SK-N-SH treated with all-trans-retinoic acid at 6 μM for 48 hours (cell line): ENCODE measurements around the gene SP1.
"Not testable (repeated sequence)": the region's sequence is repeated elsewhere in the genome, so short reads cannot be mapped to it uniquely, and the experiment has no call there.

Source experiments
- ATAC-seq: fragments of 200-7000 bp; cut with Tn5 transposase; 3 replicates; pipeline ENCODE4 v1.9.1; 2020; ENCODE audit warnings: mild to moderate bottlenecking, moderate library complexity
- ARNTL ChIP-seq: fragments of 450-650 bp; formaldehyde crosslinking; IDR thresholded peaks from 2 replicates; pipeline ENCODE4 v1.5.0; 2020; ENCODE audit warnings: low read depth, mild to moderate bottlenecking, moderate library complexity, borderline replicate concordance
- BACH2 ChIP-seq: fragments of 250-450 bp; sonication (Bioruptor Pico); IDR thresholded peaks from 2 replicates; pipeline ENCODE4 v1.9.0; 2021; ENCODE audit warnings: mild to moderate bottlenecking, borderline replicate concordance
- CREB5 ChIP-seq: fragments of 250-450 bp; sonication (Bioruptor Pico); IDR thresholded peaks from 2 replicates; pipeline ENCODE4 v1.5.1; 2020; ENCODE audit warnings: low read depth, mild to moderate bottlenecking, moderate library complexity
- CSDC2 ChIP-seq: fragments of 250-450 bp; sonication (Bioruptor Pico); IDR thresholded peaks from 2 replicates; pipeline ENCODE4 v1.5.0; 2020; ENCODE audit warnings: mild to moderate bottlenecking, moderate library complexity
- CSRNP3 ChIP-seq: fragments of 250-450 bp; sonication (Bioruptor Pico); IDR thresholded peaks from 2 replicates; pipeline ENCODE4 v1.5.1; 2021; ENCODE audit warnings: mild to moderate bottlenecking, moderate library complexity
- ESRRG ChIP-seq: fragments of 250-450 bp; sonication (Bioruptor Pico); IDR thresholded peaks from 2 replicates; pipeline ENCODE4 v1.6.1; 2021; ENCODE audit warnings: mild to moderate bottlenecking
- GLIS3 ChIP-seq: fragments of 250-450 bp; sonication (Bioruptor Pico); IDR thresholded peaks from 2 replicates; pipeline ENCODE4 v1.5.0; 2020; ENCODE audit warnings: mild to moderate bottlenecking, moderate library complexity
- ISL1 ChIP-seq: fragments of 250-450 bp; sonication (Bioruptor Pico); IDR thresholded peaks from 2 replicates; pipeline ENCODE4 v2.1.2; 2022; ENCODE audit warnings: mild to moderate bottlenecking, moderate library complexity
- OSR1 ChIP-seq: fragments of 250-450 bp; sonication (Bioruptor Pico); IDR thresholded peaks from 2 replicates; pipeline ENCODE4 v1.8.0; 2022; ENCODE audit warnings: moderate library complexity, mild to moderate bottlenecking, inconsistent platforms
- PATZ1 ChIP-seq: fragments of 250-450 bp; sonication (Bioruptor Pico); IDR thresholded peaks from 2 replicates; pipeline ENCODE4 v1.8.0; 2020; ENCODE audit warnings: mild to moderate bottlenecking, moderate library complexity, borderline replicate concordance
- PPARA ChIP-seq: fragments of 250-450 bp; sonication (Bioruptor Pico); IDR thresholded peaks from 2 replicates; pipeline ENCODE4 v1.5.0; 2020; ENCODE audit warnings: mild to moderate bottlenecking, borderline replicate concordance
- RARB ChIP-seq: fragments of 250-450 bp; sonication (Bioruptor Pico); IDR thresholded peaks from 2 replicates; pipeline ENCODE4 v1.8.0; 2021; ENCODE audit warnings: mild to moderate bottlenecking, moderate library complexity
- SNAI2 ChIP-seq: fragments of 250-450 bp; sonication (Bioruptor Pico); IDR thresholded peaks from 2 replicates; pipeline ENCODE4 v1.5.0; 2020; ENCODE audit warnings: mild to moderate bottlenecking, moderate library complexity
- TCF4 ChIP-seq: fragments of 250-450 bp; sonication (Bioruptor Pico); IDR thresholded peaks from 2 replicates; pipeline ENCODE4 v1.8.0; 2021; ENCODE audit warnings: mild to moderate bottlenecking, moderate library complexity, borderline replicate concordance
- TOX ChIP-seq: fragments of 250-450 bp; sonication (Bioruptor Pico); IDR thresholded peaks from 2 replicates; pipeline ENCODE4 v1.8.0; 2021; ENCODE audit warnings: mild to moderate bottlenecking, moderate library complexity, borderline replicate concordance
- TSHZ2 ChIP-seq: fragments of 250-450 bp; sonication (Bioruptor Pico); IDR thresholded peaks from 2 replicates; pipeline ENCODE4 v1.5.0; 2020; ENCODE audit warnings: mild to moderate bottlenecking, moderate library complexity
- ZC3H10 ChIP-seq: fragments of 250-450 bp; sonication (Bioruptor Pico); IDR thresholded peaks from 2 replicates; pipeline ENCODE4 v1.5.1; 2021; ENCODE audit warnings: mild to moderate bottlenecking, moderate library complexity
- ZFP3 ChIP-seq: fragments of 250-450 bp; sonication (Bioruptor Pico); IDR thresholded peaks from 2 replicates; pipeline ENCODE4 v1.5.0; 2020; ENCODE audit warnings: mild to moderate bottlenecking, moderate library complexity
- ZNF565 ChIP-seq: fragments of 450-650 bp; formaldehyde crosslinking; conservative IDR thresholded peaks from 2 replicates; pipeline ENCODE4 v1.5.0; 2020; ENCODE audit warnings: low read depth, mild to moderate bottlenecking, moderate library complexity
- ZNF70 ChIP-seq: fragments of 450-650 bp; formaldehyde crosslinking; IDR thresholded peaks from 2 replicates; pipeline ENCODE4 v1.5.0; 2020; ENCODE audit warnings: mild to moderate bottlenecking, moderate library complexity

The SP1 gene

DNA sequence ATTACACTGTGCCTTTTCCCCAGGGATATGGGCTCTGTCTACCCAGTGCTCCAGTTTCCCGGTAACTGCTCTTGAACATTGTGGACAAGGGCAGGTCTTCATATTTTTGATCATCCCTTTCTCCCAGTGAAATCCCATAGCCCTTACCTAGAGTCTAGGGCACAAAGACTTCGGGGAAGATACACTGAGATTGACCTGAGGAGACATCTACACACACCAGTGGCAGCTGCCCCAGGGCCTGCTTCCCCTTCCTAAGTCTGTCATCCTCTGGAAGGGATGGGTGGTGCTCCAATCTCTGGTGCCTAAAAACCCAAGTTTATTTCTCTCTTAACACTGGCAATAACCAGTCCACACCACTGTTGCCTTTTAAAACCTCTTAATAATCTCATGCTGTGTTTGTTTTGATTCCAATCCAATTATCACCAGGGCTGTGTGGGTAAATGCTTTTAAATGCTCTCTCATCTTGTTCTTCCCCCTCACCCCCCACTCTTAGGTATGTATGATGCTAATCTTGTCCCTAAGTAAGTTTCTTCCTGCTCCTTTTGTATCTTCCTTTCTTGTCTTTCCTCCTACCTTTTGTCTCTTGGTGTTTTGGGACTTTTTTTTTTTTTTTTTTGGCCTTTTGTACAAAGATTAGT is 35.9 kb downstream of the SP1 start:
- peak; percentile 15 for ATAC-seq
- TF ChIP-seq ISL1 (CRISPR knock-in tag) = peak; percentile 53

DNA sequence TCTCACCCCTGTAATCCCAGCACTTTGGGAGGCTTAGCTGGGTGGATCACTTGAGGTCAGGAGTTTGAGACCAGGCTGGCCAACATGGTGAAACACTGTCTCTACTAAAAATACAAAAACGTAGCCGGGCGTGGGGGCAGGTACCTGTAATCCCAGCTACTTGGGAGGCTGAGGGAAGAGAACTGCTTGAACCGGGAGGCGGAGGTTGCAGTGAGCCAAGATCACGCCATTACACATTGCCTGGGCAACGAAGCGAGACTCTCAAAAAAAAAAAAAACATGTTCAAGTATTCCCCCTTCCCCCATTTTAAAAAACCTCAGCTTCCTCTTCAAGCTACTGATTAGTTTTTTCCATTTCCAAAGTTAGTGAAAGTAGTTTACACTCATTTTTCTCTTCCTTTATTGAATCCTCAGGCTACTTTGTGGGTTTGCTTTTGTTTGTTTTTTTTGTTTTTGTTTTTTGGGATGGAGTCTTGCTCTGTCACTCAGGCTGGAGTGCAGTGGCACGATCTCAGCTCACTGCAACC is 37.4 kb downstream of the SP1 start:
- ATAC-seq = not testable (repeated sequence)

GRCh38 chr12:53418221-53418620 is 38.2 kb downstream of the SP1 start:
- TF ChIP-seq CREB5 (CRISPR knock-in tag) (no peak), GLIS3 (CRISPR knock-in tag) (no peak), ESRRG (CRISPR knock-in tag) (no peak), ARNTL (no peak), OSR1 (no peak), CSRNP3 (CRISPR knock-in tag) (no peak), BACH2 (CRISPR knock-in tag) (no peak), RARB (CRISPR knock-in tag) (no peak), PATZ1 (CRISPR knock-in tag) (no peak), CSDC2 (no peak), ZNF565 (CRISPR knock-in tag) (no peak), ZNF70 (CRISPR knock-in tag) (no peak), ZFP3 (CRISPR knock-in tag) (no peak), TCF4 (no peak), TOX (CRISPR knock-in tag) (no peak), ZC3H10 (no peak), PPARA (CRISPR knock-in tag) (no peak), TSHZ2 (CRISPR knock-in tag) (no peak), SNAI2 (CRISPR knock-in tag) (no peak)
- ATAC-seq = no peak

DNA sequence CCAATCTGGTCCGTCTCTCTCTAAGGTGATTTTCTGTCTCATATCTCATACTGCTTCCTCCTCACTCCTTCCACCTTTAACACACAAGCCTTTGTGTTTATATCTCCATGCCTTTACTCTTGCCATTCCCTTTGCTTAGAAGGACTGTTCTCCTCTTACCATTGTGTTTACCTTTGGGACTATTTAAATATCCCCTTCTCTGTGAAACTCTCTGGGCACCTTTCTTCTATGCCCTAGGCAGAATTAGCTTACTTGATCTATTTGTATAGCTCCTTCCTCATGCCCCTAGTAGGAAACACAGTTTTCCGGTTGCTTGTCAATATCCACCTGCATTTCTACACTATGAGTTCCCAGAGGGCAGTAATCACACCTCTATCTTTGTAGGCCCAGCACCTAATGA is 39.8 kb downstream of the SP1 start:
- no peak for TF ChIP-seq ESRRG (CRISPR knock-in tag)
- no peak for TF ChIP-seq TOX (CRISPR knock-in tag)
- TF ChIP-seq PPARA (CRISPR knock-in tag) = no peak
- TF ChIP-seq CSRNP3 (CRISPR knock-in tag) = no peak
- no peak for TF ChIP-seq CSDC2
- TF ChIP-seq ZC3H10 = no peak
- ATAC-seq = no peak

- ATAC-seq = not testable (repeated sequence)
These were observed 42.3 kb downstream of the SP1 start for GRCh38 chr12:53422247-53422646.
